HepG2 (cell line): ENCODE data around the gene GPLD1.

ENCODE experiments used
- HOXA7 ChIP-seq: sonication (generic); formaldehyde crosslinking; IDR thresholded peaks from 2 replicates; pipeline ENCODE4 v1.8.1; 2022; ENCODE audit warnings: mild to moderate bottlenecking, missing genetic modification reagents, moderate library complexity
- TF ChIP-seq, protein P1 (sequence below): sonication (generic); formaldehyde crosslinking; IDR thresholded peaks from 2 replicates; pipeline ENCODE4 v1.4.0; 2020; ENCODE audit warnings: missing genetic modification reagents, borderline replicate concordance

DNA sequence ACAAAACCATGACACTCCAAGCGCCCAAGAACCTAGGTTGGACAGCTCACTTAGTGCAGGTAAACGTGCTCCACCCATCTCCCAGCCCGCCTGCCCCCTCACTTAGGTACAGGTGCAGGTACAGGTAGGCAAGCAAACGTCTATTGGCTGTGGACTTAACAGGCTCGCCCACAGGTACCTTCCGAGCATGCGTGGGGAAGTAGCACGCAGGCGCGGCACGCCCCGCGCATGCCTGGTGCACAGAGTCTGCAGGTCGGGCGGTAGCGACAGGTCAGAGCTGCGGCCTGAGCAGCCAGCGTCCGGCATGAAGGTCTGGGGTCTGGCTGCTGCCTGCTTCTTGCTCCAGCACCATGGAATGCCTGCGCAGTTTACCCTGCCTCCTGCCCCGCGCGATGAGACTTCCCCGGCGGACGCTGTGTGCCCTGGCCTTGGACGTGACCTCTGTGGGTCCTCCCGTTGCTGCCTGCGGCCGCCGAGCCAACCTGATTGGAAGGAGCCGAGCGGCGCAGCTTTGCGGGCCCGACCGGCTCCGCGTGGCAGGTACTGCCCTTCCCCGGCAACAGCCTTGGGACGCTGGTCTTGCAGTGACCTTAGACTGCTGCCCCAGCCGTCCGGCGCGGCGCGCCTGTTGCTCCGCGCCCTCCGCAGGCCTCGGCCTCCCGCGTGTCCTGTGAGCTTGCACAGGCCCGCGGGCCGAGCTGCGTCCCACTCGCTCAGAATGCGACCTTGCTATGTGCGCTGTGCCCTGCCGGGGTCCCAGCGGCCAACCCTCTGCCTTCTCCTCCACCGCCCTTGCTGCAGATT, 86.5 kb downstream of the GPLD1 start, which contains the start of gene MRS2:
- TF ChIP-seq HOXA7, result peak; percentile 75; the same call in 1 of the 2 replicates
- TF ChIP-seq, protein P1, sequence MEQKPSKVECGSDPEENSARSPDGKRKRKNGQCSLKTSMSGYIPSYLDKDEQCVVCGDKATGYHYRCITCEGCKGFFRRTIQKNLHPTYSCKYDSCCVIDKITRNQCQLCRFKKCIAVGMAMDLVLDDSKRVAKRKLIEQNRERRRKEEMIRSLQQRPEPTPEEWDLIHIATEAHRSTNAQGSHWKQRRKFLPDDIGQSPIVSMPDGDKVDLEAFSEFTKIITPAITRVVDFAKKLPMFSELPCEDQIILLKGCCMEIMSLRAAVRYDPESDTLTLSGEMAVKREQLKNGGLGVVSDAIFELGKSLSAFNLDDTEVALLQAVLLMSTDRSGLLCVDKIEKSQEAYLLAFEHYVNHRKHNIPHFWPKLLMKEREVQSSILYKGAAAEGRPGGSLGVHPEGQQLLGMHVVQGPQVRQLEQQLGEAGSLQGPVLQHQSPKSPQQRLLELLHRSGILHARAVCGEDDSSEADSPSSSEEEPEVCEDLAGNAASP (CRISPR knock-in tag), result peak; percentile 35; the same call in 1 of the 2 replicates
